Breast epithelium (tissue), 4 donors: ENCODE results near the gene PPP2R3A. TPM values are rescaled to one million over a fixed set of nuclear protein-coding genes. Genes with fewer than 3 reads are reported as not detected.

Source experiments
- DNase-seq, 2 donors: peaks; one replicate each; pipeline ENCODE4 v3.0.0-alpha.2; 2019; ENCODE audit warnings: low spot score in 2 of 2
- H3K27ac ChIP-seq, 2 donors: fragments of 200-600 bp; sonication (generic) in 1 of 2; one replicate each; pipeline ENCODE4 v1.5.1; 2016 to 2019; ENCODE audit warnings: mild to moderate bottlenecking in 1 of 2
- H3K27me3 ChIP-seq, 2 donors: fragments of 200-600 bp; sonication (generic) in 1 of 2; one replicate each; pipeline versions ENCODE4 v1.5.1 to v1.6.0; 2017 to 2019; ENCODE audit warnings: control low read depth in 1 of 2, mild to moderate bottlenecking in 1 of 2
- H3K36me3 ChIP-seq: fragments of 200-600 bp; one replicate; pipeline ENCODE4 v1.5.1; 2019
- H3K4me1 ChIP-seq, 2 donors: fragments of 200-600 bp; sonication (generic); one replicate each; pipeline ENCODE4 v1.5.1; 2016 to 2019; ENCODE audit warnings: control low read depth in 1 of 2
- H3K4me3 ChIP-seq, 3 donors: fragments of 200-600 bp; sonication (generic); 1 replicate in 2 of 3; 2 replicates in 1 of 3; pipeline ENCODE4 v1.5.1; 2016 to 2019; ENCODE audit warnings: mild to moderate bottlenecking in 3 of 3, moderate library complexity in 2 of 3
- H3K9me3 ChIP-seq, 2 donors: fragments of 200-600 bp; sonication (generic) in 1 of 2; one replicate each; pipeline ENCODE4 v1.5.1; 2016 to 2019; ENCODE audit warnings: control low read depth in 1 of 2
- CTCF ChIP-seq, 3 donors: fragments of 450-650 bp; IDR thresholded peaks; one replicate each; pipeline ENCODE4 v1.5.1; 2016 to 2017; ENCODE audit warnings: antibody characterized with exemption in 3 of 3, mild to moderate bottlenecking in 3 of 3, moderate library complexity in 3 of 3
- POLR2A ChIP-seq: fragments of 450-650 bp; IDR thresholded peaks from one replicate; pipeline ENCODE4 v1.6.1; 2016; ENCODE audit warnings: antibody characterized with exemption, mild to moderate bottlenecking, moderate library complexity
- POLR2AphosphoS5 ChIP-seq, 3 donors: sonication (generic); formaldehyde crosslinking; IDR thresholded peaks; one replicate each; pipeline ENCODE4 v1.6.1; 2017; ENCODE audit warnings: antibody characterized with exemption in 3 of 3
- intact Hi-C: fragments of 100-400 bp; cut with DNase I; formaldehyde crosslinking; loops from one replicate; pipeline ENCODE4 v1.15.1; 2023; ENCODE audit warnings: low total_unique reads
- total RNA-seq, 3 donors: library from RNA; depleted of rRNA; stranded (reverse); fragments of >200 nt; gene quantifications; one replicate each; pipeline ENCODE4 v1.1.0, GENCODE V29; 2016

PPP2R3A gene
- total RNA-seq, 3 donors from 2014 or later = 10.4 to 43.6 (median 20.6) TPM

DNA sequence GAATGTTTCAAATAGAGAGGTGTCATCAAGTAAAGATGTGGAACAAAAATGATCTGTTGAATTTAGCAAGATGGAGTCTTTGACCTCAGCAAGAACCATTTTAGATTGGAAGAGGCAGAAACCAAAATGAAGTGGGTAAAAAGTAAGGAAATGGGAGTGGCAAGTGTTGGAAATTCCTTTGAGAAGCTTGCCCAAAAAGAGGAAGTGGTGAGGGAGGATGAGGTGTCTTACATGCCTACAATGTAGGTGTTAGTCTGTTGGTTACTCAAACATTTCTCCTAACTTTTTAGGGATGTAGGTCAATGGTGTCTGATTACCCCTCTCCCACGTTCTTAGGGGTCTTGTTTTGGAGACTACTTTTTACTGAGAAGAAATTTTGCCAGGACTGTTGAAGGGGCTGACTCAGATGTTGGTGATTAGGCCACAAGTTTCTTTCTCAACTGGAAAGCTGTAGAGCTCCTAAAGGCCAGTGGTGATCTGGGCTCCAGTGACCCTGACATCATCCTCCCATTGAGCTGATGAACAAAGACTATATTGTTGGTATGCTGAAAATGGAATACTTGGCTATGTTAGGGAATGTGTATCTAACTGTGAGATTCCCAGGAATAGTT, 5.1 kb downstream of the PPP2R3A start:
- Histone ChIP-seq H3K36me3 (no peaks in the 10 kb centered on the region), H3K4me3 (no peak overlapping the region), H3K4me1 (peaks cover 0 to 5% of the 10 kb centered on the region in 2 donors), H3K27me3 (no peaks in the 10 kb centered on the region), H3K9me3 (no peaks in the 10 kb centered on the region), H3K27ac (no peak overlapping the region)
- TF ChIP-seq POLR2A = no peak
- TF ChIP-seq POLR2AphosphoS5 (IDR thresholded peaks at IDR 0.05) = no peak
- TF ChIP-seq CTCF (IDR thresholded peaks at IDR 0.05) = no peak
- no peak for DNase-seq
- intact Hi-C loops = no loop called here

DNA sequence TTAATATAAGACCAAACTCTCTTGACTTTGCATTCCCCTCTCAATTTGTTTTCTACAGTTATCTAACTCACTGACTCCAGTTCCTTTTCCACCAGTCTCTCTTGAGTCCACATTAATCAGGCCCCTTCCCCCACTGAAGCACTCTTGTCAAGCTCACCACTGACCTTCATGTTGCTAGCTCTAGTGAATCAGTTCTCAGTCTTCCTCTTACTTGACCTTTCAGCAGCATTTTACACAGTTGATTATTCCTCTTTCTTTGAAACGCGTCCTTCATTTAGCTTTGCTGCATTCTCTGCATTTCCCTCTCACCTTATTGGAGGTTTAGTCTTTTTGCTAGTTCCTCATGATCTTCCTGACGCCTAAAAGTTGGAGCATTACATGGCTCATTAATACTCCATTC, 8.3 kb downstream of the PPP2R3A start:
- Histone ChIP-seq H3K27me3 (no peaks in the 10 kb centered on the region), H3K4me1 (no peaks in the 10 kb centered on the region), H3K9me3 (no peaks in the 10 kb centered on the region), H3K27ac (peak overlapping the region in 1 of 2 donors; percentile 5), H3K4me3 (no peak overlapping the region), H3K36me3 (no peaks in the 10 kb centered on the region)
- intact Hi-C loops = no loop called here
- no peak for DNase-seq
- TF ChIP-seq POLR2AphosphoS5 (IDR thresholded peaks at IDR 0.05) (no peak), POLR2A (no peak), CTCF (IDR thresholded peaks at IDR 0.05) (no peak)

DNA sequence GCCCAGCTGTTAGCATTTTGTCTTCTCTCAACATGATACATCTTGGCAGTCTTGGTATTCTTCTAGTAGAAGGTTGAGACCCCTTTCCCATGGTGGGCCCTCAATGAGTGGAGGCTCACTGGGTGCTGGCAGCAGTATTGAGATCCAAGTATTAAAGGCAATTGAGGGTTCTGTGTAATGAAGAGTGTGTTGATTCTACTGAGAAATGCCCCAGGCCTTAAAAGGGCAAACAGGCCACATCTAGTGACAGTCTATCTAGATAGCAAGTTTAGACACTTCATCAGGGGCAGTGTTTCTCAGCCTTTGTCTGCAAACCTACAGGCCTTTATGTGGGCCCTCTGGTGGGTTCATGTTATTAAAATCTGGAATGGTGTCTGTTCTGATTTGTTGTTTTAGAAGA, 9.5 kb downstream of the PPP2R3A start:
- intact Hi-C loops = no loop called here
- peak overlapping the region in 1 of 2 donors; percentile 5 for H3K27ac ChIP-seq

GRCh38 chr3:135975536-135975935, 10.0 kb downstream of the PPP2R3A start:
- DNase-seq = no peak
- Histone ChIP-seq H3K27ac (no peak overlapping the region), H3K4me3 (no peak overlapping the region), H3K4me1 (no peaks in the 10 kb centered on the region), H3K9me3 (no peaks in the 10 kb centered on the region), H3K27me3 (no peaks in the 10 kb centered on the region), H3K36me3 (no peaks in the 10 kb centered on the region)
- intact Hi-C loops = no loop called here
- TF ChIP-seq POLR2AphosphoS5 (IDR thresholded peaks at IDR 0.05) (no peak), POLR2A (no peak), CTCF (IDR thresholded peaks at IDR 0.05) (no peak)

More for the DNA sequence above, 9.5 kb downstream of the PPP2R3A start:
- Histone ChIP-seq H3K4me1 (no peaks in the 10 kb centered on the region), H3K4me3 (no peak overlapping the region), H3K9me3 (no peaks in the 10 kb centered on the region), H3K27me3 (no peaks in the 10 kb centered on the region), H3K36me3 (no peaks in the 10 kb centered on the region)
- TF ChIP-seq POLR2A = no peak
- no peak for TF ChIP-seq POLR2AphosphoS5 (IDR thresholded peaks at IDR 0.05)
- TF ChIP-seq CTCF (IDR thresholded peaks at IDR 0.05) = no peak
- DNase-seq = no peak

GRCh38 chr3:135980343-135980742, 14.8 kb downstream of the PPP2R3A start:
- no peaks in the 10 kb centered on the region for H3K36me3 ChIP-seq
- intact Hi-C loops = no loop called here
- H3K4me1 ChIP-seq = no peaks in the 10 kb centered on the region

More at GRCh38 chr3:135980343-135980742, 14.8 kb downstream of the PPP2R3A start:
- no peaks in the 10 kb centered on the region for H3K9me3 ChIP-seq
- no peak overlapping the region for H3K4me3 ChIP-seq
- TF ChIP-seq CTCF (IDR thresholded peaks at IDR 0.05) = no peak
- no peak for TF ChIP-seq POLR2AphosphoS5 (IDR thresholded peaks at IDR 0.05)
- TF ChIP-seq POLR2A = no peak
- no peak for DNase-seq
- H3K27ac ChIP-seq = no peak overlapping the region
- H3K27me3 ChIP-seq = no peaks in the 10 kb centered on the region
